Measurements from ENCODE around the gene CUX1. TPM values are rescaled to one million over a fixed set of nuclear protein-coding genes. Genes with fewer than 3 reads are reported as not detected.
"Not testable (repeated sequence)": the region's sequence is repeated elsewhere in the genome, so short reads cannot be mapped to it uniquely, and the experiment has no call there.

The CUX1 gene
- total RNA-seq, 1 donor from 2014 or later, result 66.4 TPM

GRCh38 chr7:102049765-102050164 is 232.3 kb downstream of the CUX1 start:
- Histone ChIP-seq H4K20me1 (ENCODE audit: low read depth) (peaks cover 36% of the 10 kb centered on the region), H3K4me3 (no peak overlapping the region), H3F3A (ENCODE audit: low read depth) (no peaks in the 10 kb centered on the region), H3K4me2 (no peak overlapping the region), H3K4me1 (peaks cover 3% of the 10 kb centered on the region), H3K27ac (no peak overlapping the region), H2AFZ (replicated peaks) (no peak overlapping the region), H3K79me2 (ENCODE audit: low read depth) (peaks cover 12% of the 10 kb centered on the region), H3K36me3 (no peaks in the 10 kb centered on the region), H3K27me3 (no peaks in the 10 kb centered on the region), H3K9ac (no peak overlapping the region), H3K9me3 (ENCODE audit: low read depth) (peaks cover 6% of the 10 kb centered on the region)
- Mint-ChIP-seq H3K4me1 (peaks cover 8% of the 10 kb centered on the region), H3K27me3 (ENCODE audit: insufficient read depth, low read depth) (peaks cover 2% of the 10 kb centered on the region), H3K4me3 (no peak overlapping the region), H3K27ac (no peak overlapping the region), H3K36me3 (peaks cover 10% of the 10 kb centered on the region), H3K9me3 (peaks cover 19% of the 10 kb centered on the region)
- no peak for TF ChIP-seq EZH2 (IDR thresholded peaks at IDR 0.05)
- TF ChIP-seq CTCF (IDR thresholded peaks at IDR 0.05), result no peak
- TF ChIP-seq EZH2phosphoT487 (IDR thresholded peaks at IDR 0.05), result no peak
- DNase-seq (ENCODE audit: low spot score), result no peak

GRCh38 chr7:102050864-102051460 is 233.5 kb downstream of the CUX1 start:
- no peak overlapping the region for H3K9ac ChIP-seq
- H3K4me2 ChIP-seq, result no peak overlapping the region
- H3K4me3 ChIP-seq, result no peak overlapping the region
- peaks cover 12% of the 10 kb centered on the region for H3K79me2 ChIP-seq (ENCODE audit: low read depth)
- no peaks in the 10 kb centered on the region for H3K36me3 ChIP-seq
- TF ChIP-seq EZH2phosphoT487 (IDR thresholded peaks at IDR 0.05) (no peak), CTCF (IDR thresholded peaks at IDR 0.05) (no peak)
- no peaks in the 10 kb centered on the region for H3K27me3 ChIP-seq
- peaks cover 6% of the 10 kb centered on the region for H3K9me3 ChIP-seq (ENCODE audit: low read depth)
- no peak for DNase-seq (ENCODE audit: low spot score)
- peaks cover 3% of the 10 kb centered on the region for H3K4me1 ChIP-seq
- peaks cover 29% of the 10 kb centered on the region for H3K9me3 Mint-ChIP-seq
- H3K27me3 Mint-ChIP-seq (ENCODE audit: insufficient read depth, low read depth), result peaks cover 2% of the 10 kb centered on the region
- peaks cover 5% of the 10 kb centered on the region for H3K4me1 Mint-ChIP-seq
- peak overlapping the region; percentile 46 for H3K27ac ChIP-seq
- H3K4me3 Mint-ChIP-seq, result peak overlapping the region; percentile 65
- peaks cover 24% of the 10 kb centered on the region for H4K20me1 ChIP-seq (ENCODE audit: low read depth)
- H3F3A ChIP-seq (ENCODE audit: low read depth), result no peaks in the 10 kb centered on the region
- H3K27ac Mint-ChIP-seq, result peak overlapping the region; percentile 69
- peaks cover 17% of the 10 kb centered on the region for H3K36me3 Mint-ChIP-seq
- no peak overlapping the region for H2AFZ ChIP-seq (replicated peaks)

DNA sequence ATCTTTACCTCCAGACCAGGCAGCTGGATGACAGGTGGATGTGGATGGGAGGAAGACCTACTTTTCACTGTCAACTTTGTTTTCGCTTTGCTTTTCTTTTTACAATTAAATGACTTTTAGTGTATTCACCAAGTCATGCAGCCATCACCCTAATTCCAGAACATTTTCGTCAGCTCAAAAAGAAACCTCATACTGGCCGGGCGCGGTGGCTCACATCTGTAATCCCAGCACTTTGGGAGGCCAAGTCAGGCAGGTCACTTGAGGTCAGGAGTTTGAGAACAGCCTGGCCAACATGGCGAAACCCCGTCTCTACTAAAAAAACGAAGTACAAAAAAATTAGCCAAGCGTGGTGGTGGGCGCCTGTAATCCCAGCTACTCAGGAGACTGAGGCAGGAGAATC is 234.3 kb downstream of the CUX1 start:
- DNase-seq (ENCODE audit: low spot score), result not testable (repeated sequence)
- Histone ChIP-seq H3K79me2 (ENCODE audit: low read depth) (peaks cover 12% of the 10 kb centered on the region), H4K20me1 (ENCODE audit: low read depth) (peaks cover 20% of the 10 kb centered on the region)

GRCh38 chr7:102054158-102054557 is 236.7 kb downstream of the CUX1 start:
- Mint-ChIP-seq H3K4me3 (no peak overlapping the region), H3K27me3 (ENCODE audit: insufficient read depth, low read depth) (no peaks in the 10 kb centered on the region), H3K4me1 (peaks cover 1% of the 10 kb centered on the region), H3K36me3 (peaks cover 25% of the 10 kb centered on the region), H3K27ac (no peak overlapping the region), H3K9me3 (peaks cover 34% of the 10 kb centered on the region)
- Histone ChIP-seq H3K27ac (no peak overlapping the region), H3K9ac (no peak overlapping the region), H3K4me2 (no peak overlapping the region), H3F3A (ENCODE audit: low read depth) (no peaks in the 10 kb centered on the region), H3K4me3 (no peak overlapping the region), H3K27me3 (no peaks in the 10 kb centered on the region), H3K4me1 (peaks cover 3% of the 10 kb centered on the region), H3K9me3 (ENCODE audit: low read depth) (peaks cover 6% of the 10 kb centered on the region), H3K36me3 (no peaks in the 10 kb centered on the region), H4K20me1 (ENCODE audit: low read depth) (peaks cover 13% of the 10 kb centered on the region), H2AFZ (replicated peaks) (no peak overlapping the region), H3K79me2 (ENCODE audit: low read depth) (peaks cover 20% of the 10 kb centered on the region)
- no peak for TF ChIP-seq EZH2phosphoT487 (IDR thresholded peaks at IDR 0.05)
- TF ChIP-seq EZH2 (IDR thresholded peaks at IDR 0.05), result no peak
- no peak for TF ChIP-seq CTCF (IDR thresholded peaks at IDR 0.05)
- DNase-seq (ENCODE audit: low spot score), result no peak

More for the DNA sequence above, 234.3 kb downstream of the CUX1 start:
- peaks cover 32% of the 10 kb centered on the region for H3K9me3 Mint-ChIP-seq
- H3K27ac Mint-ChIP-seq; H3K4me3 ChIP-seq; H3K27ac ChIP-seq; H3K27me3 Mint-ChIP-seq (ENCODE audit: insufficient read depth, low read depth); H3K4me1 Mint-ChIP-seq; H2AFZ ChIP-seq (replicated peaks); H3K4me1 ChIP-seq; H3K9ac ChIP-seq; H3K27me3 ChIP-seq; H3K4me2 ChIP-seq; H3K4me3 Mint-ChIP-seq; H3K9me3 ChIP-seq (ENCODE audit: low read depth); H3K36me3 ChIP-seq; H3F3A ChIP-seq (ENCODE audit: low read depth): not testable (repeated sequence)
- H3K36me3 Mint-ChIP-seq, result peaks cover 20% of the 10 kb centered on the region

All from neural progenitor cell (in vitro differentiated cells).